ENCODE results near the gene PSMD12.
"Not testable (repeated sequence)": the region's sequence is repeated elsewhere in the genome, so short reads cannot be mapped to it uniquely, and the experiment has no call there.

The PSMD12 gene

GRCh38 chr17:67390006-67390645 lies 23.7 kb upstream of the PSMD12 start:
- DNase-seq, result no peak
- in situ Hi-C loops (cut with HindIII; ENCODE audit: low pct_ligation_motif_present, low pct_unique_long_range_greater_than_20kb, low sequenced_read_pairs), result no loop called here

- in situ Hi-C loops (cut with HindIII; ENCODE audit: low pct_ligation_motif_present, low pct_unique_long_range_greater_than_20kb, low sequenced_read_pairs), result no loop called here
Measured at GRCh38 chr17:67388986-67389385, 22.6 kb upstream of the PSMD12 start.

GRCh38 chr17:67388536-67388935 lies 22.2 kb upstream of the PSMD12 start:
- in situ Hi-C loops (cut with HindIII; ENCODE audit: low pct_ligation_motif_present, low pct_unique_long_range_greater_than_20kb, low sequenced_read_pairs); DNase-seq: not testable (repeated sequence)

More at GRCh38 chr17:67388986-67389385, 22.6 kb upstream of the PSMD12 start:
- DNase-seq, result no peak

- DNase-seq, result peak; percentile 63
- in situ Hi-C loops (cut with HindIII; ENCODE audit: low pct_ligation_motif_present, low pct_unique_long_range_greater_than_20kb, low sequenced_read_pairs), result no loop called here
Measured at GRCh38 chr17:67386965-67387551, 20.7 kb upstream of the PSMD12 start.

- no peak for DNase-seq
- in situ Hi-C loops (cut with HindIII; ENCODE audit: low pct_ligation_motif_present, low pct_unique_long_range_greater_than_20kb, low sequenced_read_pairs), result no loop called here
Measured at GRCh38 chr17:67385122-67385988, 19.0 kb upstream of the PSMD12 start.

- in situ Hi-C loops (cut with HindIII; ENCODE audit: low pct_ligation_motif_present, low pct_unique_long_range_greater_than_20kb, low sequenced_read_pairs), result no loop called here
Measured at GRCh38 chr17:67381929-67382257, 15.5 kb upstream of the PSMD12 start.

GRCh38 chr17:67379251-67379630 lies 12.9 kb upstream of the PSMD12 start:
- no peak for DNase-seq
- in situ Hi-C loops (cut with HindIII; ENCODE audit: low pct_ligation_motif_present, low pct_unique_long_range_greater_than_20kb, low sequenced_read_pairs), result no loop called here

More at GRCh38 chr17:67381929-67382257, 15.5 kb upstream of the PSMD12 start:
- DNase-seq, result no peak

GRCh38 chr17:67378454-67379250 lies 12.3 kb upstream of the PSMD12 start:
- in situ Hi-C loops (cut with HindIII; ENCODE audit: low pct_ligation_motif_present, low pct_unique_long_range_greater_than_20kb, low sequenced_read_pairs), result no loop called here
- DNase-seq, result peak; percentile 73

GRCh38 chr17:67377488-67378453 lies 11.4 kb upstream of the PSMD12 start:
- peak; percentile 33 for DNase-seq

GRCh38 chr17:67376737-67377487 lies 10.5 kb upstream of the PSMD12 start, which contains the start of gene PITPNC1:
Gene PITPNC1 (plus strand): TSS chr17:67377281.
- DNase-seq, result peak; percentile 87
- in situ Hi-C loops (cut with HindIII; ENCODE audit: low pct_ligation_motif_present, low pct_unique_long_range_greater_than_20kb, low sequenced_read_pairs), result no loop called here

More at GRCh38 chr17:67377488-67378453, 11.4 kb upstream of the PSMD12 start:
- in situ Hi-C loops (cut with HindIII; ENCODE audit: low pct_ligation_motif_present, low pct_unique_long_range_greater_than_20kb, low sequenced_read_pairs), result no loop called here

- no peak for DNase-seq
- in situ Hi-C loops (cut with HindIII; ENCODE audit: low pct_ligation_motif_present, low pct_unique_long_range_greater_than_20kb, low sequenced_read_pairs), result no loop called here
Measured at GRCh38 chr17:67376415-67376736, 10.0 kb upstream of the PSMD12 start.

GRCh38 chr17:67375716-67376115 lies 9.3 kb upstream of the PSMD12 start:
- in situ Hi-C loops (cut with HindIII; ENCODE audit: low pct_ligation_motif_present, low pct_unique_long_range_greater_than_20kb, low sequenced_read_pairs), result no loop called here
- DNase-seq, result no peak

- no peak for DNase-seq
- in situ Hi-C loops (cut with HindIII; ENCODE audit: low pct_ligation_motif_present, low pct_unique_long_range_greater_than_20kb, low sequenced_read_pairs), result no loop called here
Measured at GRCh38 chr17:67375054-67375427, 8.7 kb upstream of the PSMD12 start.

GRCh38 chr17:67374329-67375053 lies 8.1 kb upstream of the PSMD12 start:
- DNase-seq, result peak; percentile 80
- in situ Hi-C loops (cut with HindIII; ENCODE audit: low pct_ligation_motif_present, low pct_unique_long_range_greater_than_20kb, low sequenced_read_pairs), result no loop called here

- no peak for DNase-seq
- in situ Hi-C loops (cut with HindIII; ENCODE audit: low pct_ligation_motif_present, low pct_unique_long_range_greater_than_20kb, low sequenced_read_pairs), result no loop called here
Measured at GRCh38 chr17:67372751-67373150, 6.4 kb upstream of the PSMD12 start.

- in situ Hi-C loops (cut with HindIII; ENCODE audit: low pct_ligation_motif_present, low pct_unique_long_range_greater_than_20kb, low sequenced_read_pairs), result no loop called here
- DNase-seq, result no peak
Measured at GRCh38 chr17:67369676-67370075, 3.3 kb upstream of the PSMD12 start.

- in situ Hi-C loops (cut with HindIII; ENCODE audit: low pct_ligation_motif_present, low pct_unique_long_range_greater_than_20kb, low sequenced_read_pairs), result no loop called here
- DNase-seq, result peak; percentile 55
Measured at GRCh38 chr17:67365738-67366192, 612 bp downstream of the PSMD12 start.

Data from ACHN (cell line).